ENCODE data around the gene RMI2. TPM values are rescaled to one million over a fixed set of nuclear protein-coding genes. Genes with fewer than 3 reads are reported as not detected.

RMI2 gene
- total RNA-seq, 2 experiments from 2014 or later = 1.3 to 1.5 TPM

DNA sequence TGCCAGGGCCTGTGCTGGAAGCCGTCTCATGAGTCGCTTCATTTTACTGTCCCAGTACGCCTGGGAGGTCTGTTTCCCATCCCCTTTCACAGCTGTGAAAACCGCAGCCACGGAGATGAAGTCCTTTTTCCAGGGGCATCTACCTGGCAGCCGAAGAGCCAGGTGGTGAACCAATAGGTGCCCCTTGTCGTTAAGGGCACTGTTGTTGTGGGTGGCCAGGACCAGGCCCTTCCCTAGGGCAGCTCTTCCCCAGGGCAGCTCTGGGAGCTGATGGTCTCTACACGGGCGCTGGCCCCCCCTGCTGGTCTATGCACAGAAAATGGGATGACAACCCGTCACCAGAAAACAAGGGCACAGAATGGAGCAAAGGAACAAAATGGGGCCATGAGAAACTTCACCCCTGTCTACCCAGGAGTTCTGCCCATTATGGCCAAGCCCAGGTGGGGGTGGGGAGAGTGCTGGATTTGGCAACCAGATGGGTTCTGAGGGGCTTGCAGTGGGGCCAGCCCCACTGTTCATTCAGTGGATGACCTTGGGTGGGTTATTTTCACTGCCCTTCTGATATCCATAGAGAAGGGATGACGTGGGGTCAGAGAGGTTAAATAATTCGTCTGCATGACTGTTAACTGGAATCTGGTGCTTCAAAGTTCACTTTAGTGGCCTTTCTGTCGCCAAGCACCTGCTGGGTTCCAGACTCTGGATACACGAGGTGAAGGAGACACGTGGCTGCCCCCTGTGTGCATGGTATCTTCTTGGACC, 11.5 kb downstream of the RMI2 start:
- Histone ChIP-seq H3K4me3 (ENCODE audit: low read length) (no peak overlapping the region), H3K36me3 (ENCODE audit: insufficient read depth, low read length) (no peaks in the 10 kb centered on the region), H3K27me3 (ENCODE audit: control insufficient read depth in 1 of 2, insufficient read depth in 2 of 2, low read length in 2 of 2) (peaks cover 0 to 4% of the 10 kb centered on the region in 2 experiments), H3K9me3 (ENCODE audit: control insufficient read depth in 1 of 2, insufficient read depth in 1 of 2, low read length in 2 of 2) (no peaks in the 10 kb centered on the region), H3K4me1 (ENCODE audit: insufficient read depth, low read length) (peaks cover 53% of the 10 kb centered on the region), H3K27ac (ENCODE audit: low read depth in 1 of 2, low read length in 2 of 2) (no peak overlapping the region)
- TF ChIP-seq, protein P1, sequence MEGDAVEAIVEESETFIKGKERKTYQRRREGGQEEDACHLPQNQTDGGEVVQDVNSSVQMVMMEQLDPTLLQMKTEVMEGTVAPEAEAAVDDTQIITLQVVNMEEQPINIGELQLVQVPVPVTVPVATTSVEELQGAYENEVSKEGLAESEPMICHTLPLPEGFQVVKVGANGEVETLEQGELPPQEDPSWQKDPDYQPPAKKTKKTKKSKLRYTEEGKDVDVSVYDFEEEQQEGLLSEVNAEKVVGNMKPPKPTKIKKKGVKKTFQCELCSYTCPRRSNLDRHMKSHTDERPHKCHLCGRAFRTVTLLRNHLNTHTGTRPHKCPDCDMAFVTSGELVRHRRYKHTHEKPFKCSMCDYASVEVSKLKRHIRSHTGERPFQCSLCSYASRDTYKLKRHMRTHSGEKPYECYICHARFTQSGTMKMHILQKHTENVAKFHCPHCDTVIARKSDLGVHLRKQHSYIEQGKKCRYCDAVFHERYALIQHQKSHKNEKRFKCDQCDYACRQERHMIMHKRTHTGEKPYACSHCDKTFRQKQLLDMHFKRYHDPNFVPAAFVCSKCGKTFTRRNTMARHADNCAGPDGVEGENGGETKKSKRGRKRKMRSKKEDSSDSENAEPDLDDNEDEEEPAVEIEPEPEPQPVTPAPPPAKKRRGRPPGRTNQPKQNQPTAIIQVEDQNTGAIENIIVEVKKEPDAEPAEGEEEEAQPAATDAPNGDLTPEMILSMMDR (IDR thresholded peaks at IDR 0.05) = peak; percentile 61
- DNase-seq = peak in 13 of 14 experiments; percentile 33 to 76 (median 48)
- Mint-ChIP-seq H3K27me3 (no peaks in the 10 kb centered on the region), H3K9me3 (no peaks in the 10 kb centered on the region), H3K27ac (peak overlapping the region; percentile 93), H3K36me3 (ENCODE audit: low read depth) (no peaks in the 10 kb centered on the region), H3K4me1 (ENCODE audit: low read depth) (peaks cover 76% of the 10 kb centered on the region), H3K4me3 (peak overlapping the region; percentile 42)
- no peak for ATAC-seq (ENCODE audit: poor library complexity)
- intact Hi-C loops (cut with DNase I, micrococcal nuclease) = loop anchor here (2.0 to 10.0 kb wide), 3 partner anchors 132 to 392 kb away; no protein-coding TSS in a partner anchor
- ChIA-PET POLR2A (interaction anchor here (0.9 to 5.1 kb wide), 4 partner anchors 45 to 410 kb away, joined by 3 to 97 read pairs (median 4); partner anchors contain the start of gene SOCS1), CTCF (interaction anchor here (0.6 to 1.3 kb wide), 10 partner anchors 13 to 393 kb away, joined by 3 to 5 read pairs (median 4); no protein-coding TSS in a partner anchor)

DNA sequence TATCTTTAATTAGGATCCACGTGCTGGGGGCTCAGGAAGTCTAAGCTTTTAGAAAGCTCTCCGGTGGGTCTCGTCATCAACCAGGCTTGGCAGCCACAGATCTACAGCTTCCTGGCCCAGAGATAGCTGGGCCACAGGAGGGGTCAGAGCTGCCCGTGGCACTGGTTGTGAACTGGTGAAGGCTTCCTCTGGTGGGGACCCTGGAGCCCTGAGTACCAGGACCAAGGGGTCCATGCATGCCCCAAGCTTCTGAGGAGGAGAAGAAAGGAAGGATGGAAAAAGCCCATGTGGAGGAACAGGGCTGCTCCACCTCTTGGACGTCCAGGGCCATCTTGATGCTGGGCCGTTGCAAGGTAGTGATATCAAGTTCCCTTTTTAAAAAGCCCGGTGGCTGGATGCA, 13.3 kb downstream of the RMI2 start:
- ChIA-PET POLR2A (interaction anchor here (1.5 kb wide), 1 partner anchor 103 kb away, joined by 8 read pairs; the partner anchor contains the start of gene SOCS1), CTCF (interaction anchor here (1.1 kb wide), 1 partner anchor 13 kb away, joined by 4 read pairs; no protein-coding TSS in a partner anchor)
- peaks cover 0 to 4% of the 10 kb centered on the region in 2 experiments for H3K27me3 ChIP-seq (ENCODE audit: control insufficient read depth in 1 of 2, insufficient read depth in 2 of 2, low read length in 2 of 2)
- ATAC-seq (ENCODE audit: poor library complexity) (no peak), DNase-seq (no peak)
- Mint-ChIP-seq H3K9me3 (no peaks in the 10 kb centered on the region), H3K4me1 (ENCODE audit: low read depth) (peaks cover 86% of the 10 kb centered on the region), H3K27me3 (no peaks in the 10 kb centered on the region), H3K4me3 (no peak overlapping the region), H3K27ac (no peak overlapping the region), H3K36me3 (ENCODE audit: low read depth) (no peaks in the 10 kb centered on the region)
- peaks cover 71% of the 10 kb centered on the region for H3K4me1 ChIP-seq (ENCODE audit: insufficient read depth, low read length)
- intact Hi-C loops (cut with DNase I, micrococcal nuclease) = loop anchor here in 1 of 2 experiments (5.0 to 10.0 kb wide), 2 partner anchors 134 to 386 kb away; no protein-coding TSS in a partner anchor
- H3K27ac ChIP-seq (ENCODE audit: low read depth in 1 of 2, low read length in 2 of 2) = no peak overlapping the region
- no peaks in the 10 kb centered on the region for H3K9me3 ChIP-seq (ENCODE audit: control insufficient read depth in 1 of 2, insufficient read depth in 1 of 2, low read length in 2 of 2)
- TF ChIP-seq, protein P1 (IDR thresholded peaks at IDR 0.05) = no peak
- H3K36me3 ChIP-seq (ENCODE audit: insufficient read depth, low read length) = no peaks in the 10 kb centered on the region
- H3K4me3 ChIP-seq (ENCODE audit: low read length) = no peak overlapping the region

DNA sequence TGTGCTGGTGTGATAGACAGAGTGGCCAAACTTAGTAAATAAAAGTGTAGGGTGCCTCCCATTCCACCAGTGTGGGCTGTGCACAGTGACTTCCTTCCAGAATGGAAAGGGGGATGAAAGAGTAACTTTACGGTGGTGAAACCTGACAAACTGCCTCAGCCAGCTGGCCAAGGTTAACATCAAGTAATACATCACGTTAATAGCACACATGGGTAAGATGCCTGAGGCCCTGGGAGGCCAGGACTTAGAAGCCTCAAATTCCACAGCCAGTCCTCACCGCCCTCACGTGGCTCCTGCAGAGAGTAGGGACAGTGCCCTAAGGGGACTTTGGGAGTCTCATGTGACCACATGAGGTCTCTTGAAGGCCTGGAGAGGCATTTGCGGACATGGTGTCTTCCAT, 14.1 kb downstream of the RMI2 start:
- ATAC-seq (ENCODE audit: poor library complexity) = no peak
- Histone ChIP-seq H3K4me3 (ENCODE audit: low read length) (no peak overlapping the region), H3K4me1 (ENCODE audit: insufficient read depth, low read length) (peaks cover 64% of the 10 kb centered on the region), H3K27ac (ENCODE audit: low read depth in 1 of 2, low read length in 2 of 2) (no peak overlapping the region), H3K36me3 (ENCODE audit: insufficient read depth, low read length) (no peaks in the 10 kb centered on the region), H3K27me3 (ENCODE audit: control insufficient read depth in 1 of 2, insufficient read depth in 2 of 2, low read length in 2 of 2) (peaks cover 0 to 4% of the 10 kb centered on the region in 2 experiments), H3K9me3 (ENCODE audit: control insufficient read depth in 1 of 2, insufficient read depth in 1 of 2, low read length in 2 of 2) (no peaks in the 10 kb centered on the region)
- TF ChIP-seq, protein P1 (IDR thresholded peaks at IDR 0.05) = no peak
- no peaks in the 10 kb centered on the region for H3K36me3 Mint-ChIP-seq (ENCODE audit: low read depth)
- ChIA-PET POLR2A (interaction anchor here (1.5 kb wide), 1 partner anchor 104 kb away, joined by 8 read pairs; the partner anchor contains the start of gene SOCS1), CTCF (interaction anchor here (1.1 kb wide), 1 partner anchor 13 kb away, joined by 4 read pairs; no protein-coding TSS in a partner anchor)
- no peaks in the 10 kb centered on the region for H3K9me3 Mint-ChIP-seq
- H3K27ac Mint-ChIP-seq = no peak overlapping the region
- peak in 1 of 14 experiments; percentile 7 for DNase-seq
- intact Hi-C loops (cut with DNase I, micrococcal nuclease) = loop anchor here in 1 of 2 experiments (5.0 to 10.0 kb wide), 2 partner anchors 135 to 387 kb away; no protein-coding TSS in a partner anchor
- no peaks in the 10 kb centered on the region for H3K27me3 Mint-ChIP-seq
- H3K4me1 Mint-ChIP-seq (ENCODE audit: low read depth) = peaks cover 79% of the 10 kb centered on the region
- peak overlapping the region; percentile 12 for H3K4me3 Mint-ChIP-seq

Measured in CD4-positive, alpha-beta T cell (primary cell).